ENCODE measurements around the gene ASB2.

ASB2 gene

GRCh38 chr14:93962701-93963601 lies 13.4 kb downstream of the ASB2 start:
- DNase-seq (ENCODE audit: low read depth in 4 of 4, low spot score in 1 of 4): no peak

GRCh38 chr14:93961620-93962019 lies 14.8 kb downstream of the ASB2 start:
- no peak for DNase-seq (ENCODE audit: low read depth in 4 of 4, low spot score in 1 of 4)

- no peak for DNase-seq (ENCODE audit: low read depth in 4 of 4, low spot score in 1 of 4)
Observed at GRCh38 chr14:93960774-93961438, 15.5 kb downstream of the ASB2 start.

- DNase-seq (ENCODE audit: low read depth in 4 of 4, low spot score in 1 of 4): no peak
Observed at GRCh38 chr14:93960108-93960475, 16.3 kb downstream of the ASB2 start.

- peak; percentile 71 to 93 (median 84) for DNase-seq (ENCODE audit: low read depth in 4 of 4, low spot score in 1 of 4)
Observed at GRCh38 chr14:93959239-93960107, 16.9 kb downstream of the ASB2 start.

- DNase-seq (ENCODE audit: low read depth in 4 of 4, low spot score in 1 of 4): no peak
Observed at GRCh38 chr14:93958567-93959238, 17.7 kb downstream of the ASB2 start.

- DNase-seq (ENCODE audit: low read depth in 4 of 4, low spot score in 1 of 4): no peak
Observed at GRCh38 chr14:93957751-93958566, 18.4 kb downstream of the ASB2 start.

- DNase-seq (ENCODE audit: low read depth in 4 of 4, low spot score in 1 of 4): no peak
Observed at GRCh38 chr14:93957333-93957710, 19.0 kb downstream of the ASB2 start.

GRCh38 chr14:93956514-93957332 lies 19.6 kb downstream of the ASB2 start:
- no peak for DNase-seq (ENCODE audit: low read depth in 4 of 4, low spot score in 1 of 4)

- DNase-seq (ENCODE audit: low read depth in 4 of 4, low spot score in 1 of 4): no peak
Observed at GRCh38 chr14:93955850-93956481, 20.4 kb downstream of the ASB2 start.

GRCh38 chr14:93954900-93955849 lies 21.2 kb downstream of the ASB2 start:
- DNase-seq (ENCODE audit: low read depth in 4 of 4, low spot score in 1 of 4): no peak

- DNase-seq (ENCODE audit: low read depth in 4 of 4, low spot score in 1 of 4): no peak
Observed at GRCh38 chr14:93954516-93954830, 21.9 kb downstream of the ASB2 start.

GRCh38 chr14:93953739-93954515 lies 22.4 kb downstream of the ASB2 start:
- DNase-seq (ENCODE audit: low read depth in 4 of 4, low spot score in 1 of 4): no peak

GRCh38 chr14:93953263-93953662 lies 23.1 kb downstream of the ASB2 start:
- no peak for DNase-seq (ENCODE audit: low read depth in 4 of 4, low spot score in 1 of 4)

GRCh38 chr14:93952829-93953228 lies 23.5 kb downstream of the ASB2 start:
- DNase-seq (ENCODE audit: low read depth in 4 of 4, low spot score in 1 of 4): no peak

GRCh38 chr14:93951635-93952540 lies 24.5 kb downstream of the ASB2 start:
- DNase-seq (ENCODE audit: low read depth in 4 of 4, low spot score in 1 of 4): no peak

Measured in stimulated activated CD4-positive, alpha-beta T cell treated with anti-CD3 and anti-CD28 coated beads, Interleukin-1b, Interleukin-23, amount 100 ng/mL, for 24 hours (primary cell).